Measurements from ENCODE around the gene SRC.

Gene SRC

GRCh38 chr20:37436527-37437186, 90.7 kb downstream of the SRC start:
- no peak for DNase-seq

DNA sequence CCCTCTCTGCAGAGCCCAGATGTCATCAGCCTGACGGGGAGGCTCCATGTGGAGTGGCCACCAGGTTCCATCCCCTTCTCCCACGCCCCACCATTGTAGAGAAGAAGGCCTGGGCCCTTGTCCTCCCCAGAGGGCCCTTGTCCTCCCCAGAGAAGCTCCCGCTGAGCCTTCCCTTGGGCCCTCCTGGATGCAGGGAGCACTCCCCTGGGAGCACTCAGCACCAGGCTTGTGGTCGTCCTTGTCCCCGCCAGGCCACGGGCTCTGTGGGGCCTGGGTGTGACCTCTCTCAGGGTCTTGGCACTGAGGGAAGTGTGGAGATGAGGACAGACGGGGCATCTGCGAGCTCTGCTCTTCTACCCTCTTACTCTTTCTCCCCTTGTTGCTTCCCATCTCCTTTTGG, 91.7 kb downstream of the SRC start:
- DNase-seq, result no peak

- DNase-seq, result no peak
Measured at GRCh38 chr20:37438464-37439222, 92.7 kb downstream of the SRC start.

DNA sequence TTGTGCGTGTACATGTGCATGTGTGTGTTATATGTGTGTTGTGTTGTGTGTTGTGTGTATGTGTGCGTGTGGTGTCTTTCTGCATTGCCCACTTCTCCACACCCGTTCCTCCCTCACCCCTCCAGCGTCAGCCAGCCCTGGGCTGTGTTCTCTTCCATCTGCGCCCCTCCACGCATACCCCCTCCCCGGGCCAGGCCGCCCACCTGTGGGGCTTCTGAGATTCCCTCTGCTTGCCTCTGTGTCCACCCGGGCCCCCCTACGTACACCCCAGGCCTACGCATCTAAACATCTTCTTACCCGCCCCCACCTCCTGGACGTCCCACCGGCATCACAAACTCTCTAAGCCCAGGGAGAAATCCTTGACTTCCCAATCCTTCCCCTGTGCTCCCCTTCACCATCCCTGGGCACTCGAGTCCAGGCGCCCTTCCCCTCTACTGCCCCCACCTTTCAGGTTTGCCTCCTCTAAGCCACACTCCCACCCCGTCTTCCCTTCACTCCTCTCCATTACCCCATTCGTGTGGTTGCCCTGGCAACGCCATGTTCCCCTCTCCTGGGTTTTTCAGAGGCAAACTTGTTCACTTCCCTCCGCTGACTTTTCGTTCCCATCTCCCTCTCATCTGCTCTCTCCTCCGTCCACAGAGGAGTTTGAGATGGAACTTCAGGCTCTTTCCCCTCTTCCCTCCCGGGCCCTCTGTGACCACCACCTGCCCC, 93.4 kb downstream of the SRC start:
- no peak for DNase-seq

GRCh38 chr20:37441023-37441422, 95.1 kb downstream of the SRC start:
- DNase-seq, result no peak

DNA sequence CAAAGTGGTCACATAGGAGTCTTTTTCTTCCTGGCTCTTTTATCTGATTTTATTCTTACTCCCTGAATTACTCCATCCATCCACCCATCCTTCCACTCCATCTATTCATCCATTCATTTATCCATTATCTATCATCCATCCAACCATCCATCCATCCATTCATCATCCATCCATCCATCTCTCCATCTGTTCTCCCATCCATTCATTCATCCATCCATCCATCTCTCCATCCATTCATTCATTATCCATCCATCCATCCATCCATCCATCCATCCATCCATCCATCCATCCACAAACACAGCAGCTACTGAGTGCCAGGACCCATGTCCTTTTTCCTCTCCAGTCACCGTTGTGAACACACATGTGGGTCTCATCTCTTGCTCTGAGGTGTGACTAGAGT, 96.6 kb downstream of the SRC start:
- DNase-seq, result no peak

DNA sequence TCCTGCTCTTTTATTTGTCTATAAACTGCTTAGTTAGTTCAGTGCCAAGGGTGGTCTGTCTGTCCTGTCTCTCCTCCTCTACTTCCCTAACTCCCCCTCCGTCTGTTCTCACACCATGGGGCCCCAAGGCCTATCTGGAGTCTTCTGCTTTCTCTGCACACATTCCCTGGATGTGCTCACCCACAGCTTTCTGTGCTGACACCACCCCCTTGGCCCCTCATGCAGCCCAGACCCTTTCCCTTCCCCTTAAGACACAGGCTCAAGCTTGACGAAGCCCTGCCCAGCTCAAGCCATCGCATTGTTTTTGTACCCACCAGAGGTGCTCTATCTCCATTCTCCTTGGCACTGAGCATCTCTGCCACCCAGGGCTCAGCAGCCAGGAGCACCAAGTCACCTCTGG, 97.0 kb downstream of the SRC start:
- no peak for DNase-seq

DNA sequence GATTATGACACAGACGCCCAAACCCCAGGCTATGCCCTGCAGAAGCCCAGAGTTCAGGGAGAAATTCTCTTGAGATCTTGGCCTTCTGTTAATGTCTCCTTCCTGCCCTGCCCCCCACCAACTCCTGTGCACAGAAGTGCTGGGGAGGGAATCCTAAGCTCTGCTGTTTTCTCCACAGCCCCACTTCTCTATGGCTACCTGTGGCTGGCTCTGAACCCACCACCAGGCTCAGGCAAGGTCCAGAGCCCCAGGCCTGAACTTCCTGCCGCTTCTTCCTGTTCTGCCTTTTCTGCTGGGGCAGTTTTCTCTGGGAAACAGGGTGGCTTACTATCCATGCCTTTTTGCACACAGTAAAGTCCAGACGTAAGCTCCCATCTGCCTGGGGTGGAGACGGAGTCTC, 97.7 kb downstream of the SRC start:
- no peak for DNase-seq

GRCh38 chr20:37445041-37445440, 99.1 kb downstream of the SRC start:
- no peak for DNase-seq

- DNase-seq, result no peak
Measured at GRCh38 chr20:37446286-37447032, 100.5 kb downstream of the SRC start.

- no peak for DNase-seq
Measured at GRCh38 chr20:37447688-37448087, 101.7 kb downstream of the SRC start.

DNA sequence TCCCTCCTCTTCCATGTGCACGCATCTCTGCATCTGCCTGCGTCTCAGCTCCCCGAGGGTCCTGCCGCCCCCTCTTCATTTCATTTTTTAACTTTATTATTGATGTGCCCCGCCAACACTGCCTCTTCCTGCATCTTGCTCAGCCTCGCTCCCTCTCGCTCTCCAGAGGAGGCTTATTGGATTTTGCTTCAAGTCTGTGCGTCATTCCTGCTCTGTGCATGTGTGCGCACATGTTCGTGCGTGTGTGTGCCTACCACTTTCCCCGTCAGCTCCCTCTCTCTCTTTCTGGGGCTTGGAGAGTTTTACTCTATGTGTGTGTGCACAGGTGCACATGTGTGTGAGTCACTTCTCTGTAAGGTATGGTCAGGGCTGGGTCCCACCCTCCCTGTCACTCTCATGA, 103.3 kb downstream of the SRC start:
- no peak for DNase-seq

DNA sequence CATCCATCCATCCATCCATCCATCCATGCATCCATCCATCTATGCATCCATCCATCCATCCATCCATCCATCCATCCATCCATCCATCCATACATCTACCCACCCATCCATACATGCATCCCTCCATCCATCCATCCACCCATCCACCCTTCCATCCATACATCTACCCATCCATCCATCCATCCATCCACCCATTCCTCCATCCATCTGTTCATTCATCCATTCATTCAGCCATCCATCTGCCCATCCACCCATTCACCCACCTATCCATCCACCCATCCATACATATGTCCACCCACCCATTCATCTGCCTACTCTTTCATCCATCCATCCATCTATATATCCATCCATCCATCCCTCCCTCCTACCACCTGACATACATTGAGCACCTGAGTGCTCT, 104.4 kb downstream of the SRC start:
- no peak for DNase-seq

- DNase-seq, result no peak
Measured at GRCh38 chr20:37451616-37452015, 105.7 kb downstream of the SRC start.

GRCh38 chr20:37452236-37452635, 106.3 kb downstream of the SRC start:
- no peak for DNase-seq

GRCh38 chr20:37453288-37453687, 107.3 kb downstream of the SRC start:
- no peak for DNase-seq

- no peak for DNase-seq
Measured at GRCh38 chr20:37453836-37454235, 107.9 kb downstream of the SRC start.

- DNase-seq, result no peak
Measured at GRCh38 chr20:37454636-37455385, 108.9 kb downstream of the SRC start.
